ENCODE data around the gene PIGH. TPM values are rescaled to one million over a fixed set of nuclear protein-coding genes. Genes with fewer than 3 reads are reported as not detected.

PIGH gene
- polyA plus RNA-seq, 2 of the 4 experiments (the other 2 are of a cell fraction), result 21.1 to 37.2 TPM

GRCh38 chr14:67577909-67578749 lies 21.9 kb downstream of the PIGH start:
- no peak for TF ChIP-seq HOXA7 (CRISPR knock-in tag; IDR thresholded peaks at IDR 0.05)
- TF ChIP-seq BCL3 (IDR thresholded peaks at IDR 0.05), result no peak
- TF ChIP-seq ZSCAN20 (CRISPR knock-in tag; IDR thresholded peaks at IDR 0.05), result no peak
- no peak for TF ChIP-seq CEBPB (IDR thresholded peaks at IDR 0.05)
- TF ChIP-seq FOSB (CRISPR knock-in tag; IDR thresholded peaks at IDR 0.05), result no peak
- POLR2A ChIA-PET, result no interaction called here
- WGBS (ENCODE audit: missing lambda C conversion rate), result 83% methylated on average over 16 of the region's 16 CpGs
- Histone ChIP-seq H3K4me2 (no peak overlapping the region), H3K27ac (no peak overlapping the region), H3K4me3 (no peak overlapping the region), H3K4me1 (no peaks in the 10 kb centered on the region), H3K9me3 (no peaks in the 10 kb centered on the region)
- CTCF ChIA-PET, result interaction anchor here (0.6 to 31.9 kb wide), 13 partner anchors 7 to 155 kb away, joined by 3 to 517 read pairs (median 6); partner anchors contain the start of genes ARG2, PIGH, RDH12 and VTI1B
- FAIRE-seq (no peak), DNase-seq (ENCODE audit: low read depth in 1 of 2, low spot score in 1 of 2) (no peak), ATAC-seq (no peak)

GRCh38 chr14:67577181-67577808 lies 22.8 kb downstream of the PIGH start:
- ChIA-PET POLR2A (no interaction called here), CTCF (interaction anchor here (0.8 to 31.9 kb wide), 10 partner anchors 7 to 154 kb away, joined by 3 to 517 read pairs (median 9); partner anchors contain the start of genes PIGH, RDH12 and VTI1B)
- Histone ChIP-seq H3K4me1 (no peaks in the 10 kb centered on the region), H3K4me3 (no peak overlapping the region), H3K27ac (no peak overlapping the region), H3K9me3 (no peaks in the 10 kb centered on the region), H3K4me2 (no peak overlapping the region)
- no peak for FAIRE-seq
- TF ChIP-seq ZC3H11A (IDR thresholded peaks at IDR 0.05), result no peak
- TF ChIP-seq HDAC2 (IDR thresholded peaks at IDR 0.05), result no peak
- TF ChIP-seq ESRRA (IDR thresholded peaks at IDR 0.05; ENCODE audit: borderline replicate concordance, low read length), result no peak
- TF ChIP-seq RCOR1 (IDR thresholded peaks at IDR 0.05; ENCODE audit: low read depth, low read length), result no peak
- no peak for TF ChIP-seq EP300 (IDR thresholded peaks at IDR 0.05)
- no peak for TF ChIP-seq MAX (IDR thresholded peaks at IDR 0.05)
- no peak for TF ChIP-seq GATA3 (IDR thresholded peaks at IDR 0.05; ENCODE audit: borderline replicate concordance)
- no peak for TF ChIP-seq KDM1A (IDR thresholded peaks at IDR 0.05; ENCODE audit: low read depth)
- no peak for TF ChIP-seq POLR2AphosphoS2 (conservative IDR thresholded peaks at IDR 0.05; ENCODE audit: low read length)
- TF ChIP-seq ZNF302 (CRISPR knock-in tag; IDR thresholded peaks at IDR 0.05), result no peak
- no peak for TF ChIP-seq HMGXB4 (CRISPR knock-in tag; IDR thresholded peaks at IDR 0.05; ENCODE audit: borderline replicate concordance)
- no peak for TF ChIP-seq SMC3 (IDR thresholded peaks at IDR 0.05)
- TF ChIP-seq ZFP36 (IDR thresholded peaks at IDR 0.05; ENCODE audit: borderline replicate concordance, partially characterized antibody), result no peak
- TF ChIP-seq ZSCAN20 (CRISPR knock-in tag; IDR thresholded peaks at IDR 0.05), result no peak
- TF ChIP-seq HOXA7 (CRISPR knock-in tag; IDR thresholded peaks at IDR 0.05), result no peak
- no peak for TF ChIP-seq HEYL (CRISPR knock-in tag; IDR thresholded peaks at IDR 0.05)
- TF ChIP-seq FOSB (CRISPR knock-in tag; IDR thresholded peaks at IDR 0.05), result no peak
- TF ChIP-seq POLR2A (IDR thresholded peaks at IDR 0.05; ENCODE audit: low read length), result no peak
- ATAC-seq, result no peak
- no peak for DNase-seq (ENCODE audit: low read depth in 1 of 2, low spot score in 1 of 2)
- 82% methylated on average over 13 of the region's 13 CpGs for WGBS (ENCODE audit: missing lambda C conversion rate)
